HL-60 (cell line): ENCODE measurements around the gene MYOM3.

ENCODE experiments used
- DNase-seq, 2 experiments: peaks; one replicate each; pipeline ENCODE4 v3.0.0-alpha.2; 2010 to 2020; ENCODE audit warnings: low read depth in 1 of 2, low spot score in 1 of 2
- H3K27ac ChIP-seq: fragments of 250-450 bp; sonication (Bioruptor Pico); replicated peaks from 2 replicates; pipeline ENCODE4 v1.5.1; 2020; ENCODE audit warnings: mild to moderate bottlenecking, moderate library complexity
- H3K27me3 ChIP-seq: fragments of 250-450 bp; sonication (Bioruptor Pico); 2 replicates; pipeline ENCODE4 v1.5.1; 2021; ENCODE audit warnings: mild to moderate bottlenecking, moderate library complexity; ENCODE audit not compliant: insufficient read depth, poor library complexity, severe bottlenecking
- H3K4me3 ChIP-seq: replicated peaks from 2 replicates; pipeline ENCODE4 v1.5.1; 2011; ENCODE audit warnings: mild to moderate bottlenecking, control low read depth, low read length; ENCODE audit not compliant: insufficient read depth
- GABPA ChIP-seq: IDR thresholded peaks from 2 replicates; pipeline ENCODE4 v1.6.1; 2012; ENCODE audit warnings: low read depth
- POLR2AphosphoS5 ChIP-seq: IDR thresholded peaks from 2 replicates; pipeline ENCODE4 v1.6.1; 2012; ENCODE audit warnings: low read depth
- SPI1 ChIP-seq: IDR thresholded peaks from 2 replicates; pipeline ENCODE4 v1.6.1; 2012; ENCODE audit warnings: low read depth, mild to moderate bottlenecking, borderline replicate concordance
- TF ChIP-seq, protein P1 (sequence below): IDR thresholded peaks from one replicate; pipeline ENCODE4 v1.5.1; 2011; ENCODE audit warnings: low read length, control low read depth, inconsistent platforms; ENCODE audit not compliant: insufficient read depth
- TF ChIP-seq, protein P2 (sequence below): IDR thresholded peaks from 2 replicates; pipeline ENCODE4 v1.6.1; 2012; ENCODE audit warnings: low read depth; ENCODE audit not compliant: insufficient replicate concordance

MYOM3 gene

DNA sequence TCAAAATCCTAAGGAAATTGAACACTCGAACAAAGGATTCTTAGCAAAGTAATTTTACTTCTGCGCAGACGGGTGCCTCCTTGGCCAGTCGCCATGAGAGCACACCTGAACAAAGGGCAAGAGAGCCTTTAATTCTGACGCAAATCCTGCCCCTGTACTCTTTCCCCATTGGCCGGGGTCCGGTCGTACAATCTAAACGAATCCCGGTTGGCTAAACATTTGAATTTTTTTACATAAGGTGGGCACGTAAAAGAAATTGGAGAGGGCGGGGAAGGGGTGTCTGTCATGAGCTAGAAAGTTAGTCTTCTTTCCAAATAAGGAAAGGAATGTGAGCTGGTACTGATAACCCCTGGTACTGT, 39.2 kb upstream of the MYOM3 start:
- no peak for TF ChIP-seq SPI1
- TF ChIP-seq POLR2AphosphoS5 = no peak
- TF ChIP-seq, protein P1, sequence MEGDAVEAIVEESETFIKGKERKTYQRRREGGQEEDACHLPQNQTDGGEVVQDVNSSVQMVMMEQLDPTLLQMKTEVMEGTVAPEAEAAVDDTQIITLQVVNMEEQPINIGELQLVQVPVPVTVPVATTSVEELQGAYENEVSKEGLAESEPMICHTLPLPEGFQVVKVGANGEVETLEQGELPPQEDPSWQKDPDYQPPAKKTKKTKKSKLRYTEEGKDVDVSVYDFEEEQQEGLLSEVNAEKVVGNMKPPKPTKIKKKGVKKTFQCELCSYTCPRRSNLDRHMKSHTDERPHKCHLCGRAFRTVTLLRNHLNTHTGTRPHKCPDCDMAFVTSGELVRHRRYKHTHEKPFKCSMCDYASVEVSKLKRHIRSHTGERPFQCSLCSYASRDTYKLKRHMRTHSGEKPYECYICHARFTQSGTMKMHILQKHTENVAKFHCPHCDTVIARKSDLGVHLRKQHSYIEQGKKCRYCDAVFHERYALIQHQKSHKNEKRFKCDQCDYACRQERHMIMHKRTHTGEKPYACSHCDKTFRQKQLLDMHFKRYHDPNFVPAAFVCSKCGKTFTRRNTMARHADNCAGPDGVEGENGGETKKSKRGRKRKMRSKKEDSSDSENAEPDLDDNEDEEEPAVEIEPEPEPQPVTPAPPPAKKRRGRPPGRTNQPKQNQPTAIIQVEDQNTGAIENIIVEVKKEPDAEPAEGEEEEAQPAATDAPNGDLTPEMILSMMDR = no peak
- Histone ChIP-seq H3K27ac (no peak overlapping the region), H3K4me3 (no peak overlapping the region), H3K27me3 (peaks cover 23% of the 10 kb centered on the region)
- no peak for DNase-seq

- H3K4me3 ChIP-seq = no peak overlapping the region
- peaks cover 23% of the 10 kb centered on the region for H3K27me3 ChIP-seq
- no peak for TF ChIP-seq POLR2AphosphoS5
- TF ChIP-seq, protein P1 = peak; percentile 27
- DNase-seq = peak; percentile 52 to 71
- no peak overlapping the region for H3K27ac ChIP-seq
Observed at GRCh38 chr1:24150234-24151174, 38.6 kb upstream of the MYOM3 start.

DNA sequence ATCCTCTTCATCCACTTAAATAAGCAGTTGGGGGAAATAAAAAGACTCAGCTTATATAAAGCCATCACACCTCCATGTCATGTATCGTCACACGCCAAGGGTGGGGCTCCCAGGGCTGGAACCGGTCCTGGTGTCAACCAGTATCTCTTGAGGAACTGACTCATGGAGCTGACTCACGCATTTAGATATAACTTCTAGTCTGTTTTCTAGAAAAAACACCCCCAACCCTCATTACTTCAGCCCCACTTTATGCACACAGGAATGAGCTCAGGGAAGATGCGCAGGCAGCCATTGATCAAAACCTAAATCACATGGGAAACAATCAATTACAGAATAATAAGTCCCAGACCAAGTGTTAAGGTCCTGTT, 37.9 kb upstream of the MYOM3 start:
- no peak overlapping the region for H3K4me3 ChIP-seq
- H3K27me3 ChIP-seq = peaks cover 23% of the 10 kb centered on the region
- TF ChIP-seq GABPA (no peak), SPI1 (no peak), POLR2AphosphoS5 (no peak)
- TF ChIP-seq, protein P1 = no peak
- TF ChIP-seq, protein P2, sequence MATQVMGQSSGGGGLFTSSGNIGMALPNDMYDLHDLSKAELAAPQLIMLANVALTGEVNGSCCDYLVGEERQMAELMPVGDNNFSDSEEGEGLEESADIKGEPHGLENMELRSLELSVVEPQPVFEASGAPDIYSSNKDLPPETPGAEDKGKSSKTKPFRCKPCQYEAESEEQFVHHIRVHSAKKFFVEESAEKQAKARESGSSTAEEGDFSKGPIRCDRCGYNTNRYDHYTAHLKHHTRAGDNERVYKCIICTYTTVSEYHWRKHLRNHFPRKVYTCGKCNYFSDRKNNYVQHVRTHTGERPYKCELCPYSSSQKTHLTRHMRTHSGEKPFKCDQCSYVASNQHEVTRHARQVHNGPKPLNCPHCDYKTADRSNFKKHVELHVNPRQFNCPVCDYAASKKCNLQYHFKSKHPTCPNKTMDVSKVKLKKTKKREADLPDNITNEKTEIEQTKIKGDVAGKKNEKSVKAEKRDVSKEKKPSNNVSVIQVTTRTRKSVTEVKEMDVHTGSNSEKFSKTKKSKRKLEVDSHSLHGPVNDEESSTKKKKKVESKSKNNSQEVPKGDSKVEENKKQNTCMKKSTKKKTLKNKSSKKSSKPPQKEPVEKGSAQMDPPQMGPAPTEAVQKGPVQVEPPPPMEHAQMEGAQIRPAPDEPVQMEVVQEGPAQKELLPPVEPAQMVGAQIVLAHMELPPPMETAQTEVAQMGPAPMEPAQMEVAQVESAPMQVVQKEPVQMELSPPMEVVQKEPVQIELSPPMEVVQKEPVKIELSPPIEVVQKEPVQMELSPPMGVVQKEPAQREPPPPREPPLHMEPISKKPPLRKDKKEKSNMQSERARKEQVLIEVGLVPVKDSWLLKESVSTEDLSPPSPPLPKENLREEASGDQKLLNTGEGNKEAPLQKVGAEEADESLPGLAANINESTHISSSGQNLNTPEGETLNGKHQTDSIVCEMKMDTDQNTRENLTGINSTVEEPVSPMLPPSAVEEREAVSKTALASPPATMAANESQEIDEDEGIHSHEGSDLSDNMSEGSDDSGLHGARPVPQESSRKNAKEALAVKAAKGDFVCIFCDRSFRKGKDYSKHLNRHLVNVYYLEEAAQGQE = no peak
- no peak overlapping the region for H3K27ac ChIP-seq
- peak in 1 of 2 experiments; percentile 28 for DNase-seq

- no peak for TF ChIP-seq POLR2AphosphoS5
- Histone ChIP-seq H3K27me3 (peaks cover 26% of the 10 kb centered on the region), H3K27ac (no peak overlapping the region), H3K4me3 (no peak overlapping the region)
- no peak for DNase-seq
Observed at GRCh38 chr1:24147816-24148215, 35.9 kb upstream of the MYOM3 start.

DNA sequence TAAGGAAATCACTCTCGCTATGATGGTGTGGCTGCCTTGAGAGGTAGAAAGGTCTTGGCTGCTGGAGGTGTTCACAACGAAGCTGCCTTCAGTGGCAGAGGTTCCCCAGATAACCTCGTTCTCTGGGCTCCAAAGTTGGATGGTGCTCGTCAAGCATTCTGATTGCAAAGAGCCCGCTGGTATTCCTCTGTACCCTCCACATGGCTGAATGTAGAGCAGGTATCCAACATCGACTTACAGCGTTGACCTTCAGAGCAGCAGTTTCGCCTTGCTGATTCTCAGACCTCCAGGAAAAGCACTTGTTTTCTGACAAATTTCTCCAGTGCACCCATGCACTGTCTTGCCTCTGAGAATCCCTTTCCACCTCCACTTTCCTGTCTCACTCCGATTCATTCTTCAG, 35.3 kb upstream of the MYOM3 start:
- no peak for DNase-seq
- no peak overlapping the region for H3K27ac ChIP-seq
- H3K4me3 ChIP-seq = no peak overlapping the region
- peaks cover 22% of the 10 kb centered on the region for H3K27me3 ChIP-seq
- TF ChIP-seq SPI1 = no peak
- TF ChIP-seq, protein P2 = no peak
